ENCODE measurements around the gene CBX7.

Gene CBX7

GRCh38 chr22:39183991-39184585 is 31.6 kb upstream of the CBX7 start:
- no peak for TF ChIP-seq CTCF (IDR thresholded peaks at IDR 0.05; ENCODE audit: low read depth, low read length)
- H3K4me3 ChIP-seq (ENCODE audit: low read depth, low read length): no peak overlapping the region

- no peak for TF ChIP-seq CTCF (IDR thresholded peaks at IDR 0.05; ENCODE audit: low read depth, low read length)
- H3K4me3 ChIP-seq (ENCODE audit: low read depth, low read length): no peak overlapping the region
Observed at GRCh38 chr22:39182478-39183030, 30.1 kb upstream of the CBX7 start.

- no peak for TF ChIP-seq CTCF (IDR thresholded peaks at IDR 0.05; ENCODE audit: low read depth, low read length)
- no peak overlapping the region for H3K4me3 ChIP-seq (ENCODE audit: low read depth, low read length)
Observed at GRCh38 chr22:39181778-39182177, 29.3 kb upstream of the CBX7 start.

GRCh38 chr22:39181356-39181755 is 28.9 kb upstream of the CBX7 start:
- H3K4me3 ChIP-seq (ENCODE audit: low read depth, low read length): no peak overlapping the region
- no peak for TF ChIP-seq CTCF (IDR thresholded peaks at IDR 0.05; ENCODE audit: low read depth, low read length)

- no peak overlapping the region for H3K4me3 ChIP-seq (ENCODE audit: low read depth, low read length)
- TF ChIP-seq CTCF (IDR thresholded peaks at IDR 0.05; ENCODE audit: low read depth, low read length): no peak
Observed at GRCh38 chr22:39179841-39180335, 27.4 kb upstream of the CBX7 start.

- TF ChIP-seq CTCF (IDR thresholded peaks at IDR 0.05; ENCODE audit: low read depth, low read length): no peak
- no peak overlapping the region for H3K4me3 ChIP-seq (ENCODE audit: low read depth, low read length)
Observed at GRCh38 chr22:39179401-39179827, 26.9 kb upstream of the CBX7 start.

Measured in WI38 (cell line).